ENCODE data around the gene A4GNT.

A4GNT gene

GRCh38 chr3:138114988-138115971, 16.9 kb downstream of the A4GNT start, which contains the start of gene DZIP1L:
Gene DZIP1L, minus strand, starts transcription at chr3:138115608. Its CDS starts 11,637 bp downstream, at chr3:138103971.
- Mint-ChIP-seq H3K36me3 (ENCODE audit: low read depth) (no peaks in the 10 kb centered on the region), H3K27ac (peak within 1 kb of the TSS; percentile 85 to 93 (median 90)), H3K9me3 (no peaks in the 10 kb centered on the region), H3K4me1 (peaks cover 36% of the 10 kb centered on the region), H3K4me3 (peak within 1 kb of the TSS; percentile 79 to 89 (median 85)), H3K27me3 (ENCODE audit: low read depth) (no peaks in the 10 kb centered on the region)
- peak; percentile 53 to 54 (median 54) for TF ChIP-seq CTCF (IDR thresholded peaks at IDR 0.05; ENCODE audit: unreplicated experiment in 3 of 3)

GRCh38 chr3:138114431-138114918, 17.7 kb downstream of the A4GNT start:
- peak overlapping the region; percentile 85 to 93 (median 90) for H3K27ac Mint-ChIP-seq
- H3K27me3 Mint-ChIP-seq (ENCODE audit: low read depth), result no peaks in the 10 kb centered on the region
- peak overlapping the region; percentile 79 to 89 (median 85) for H3K4me3 Mint-ChIP-seq
- H3K36me3 Mint-ChIP-seq (ENCODE audit: low read depth), result no peaks in the 10 kb centered on the region
- H3K9me3 Mint-ChIP-seq, result no peaks in the 10 kb centered on the region
- H3K4me1 Mint-ChIP-seq, result peaks cover 36% of the 10 kb centered on the region
- TF ChIP-seq CTCF (IDR thresholded peaks at IDR 0.05; ENCODE audit: unreplicated experiment in 3 of 3), result no peak

- peak overlapping the region; percentile 79 to 89 (median 85) for H3K4me3 Mint-ChIP-seq
- no peaks in the 10 kb centered on the region for H3K9me3 Mint-ChIP-seq
- H3K36me3 Mint-ChIP-seq (ENCODE audit: low read depth), result peaks cover 3% of the 10 kb centered on the region
- no peaks in the 10 kb centered on the region for H3K27me3 Mint-ChIP-seq (ENCODE audit: low read depth)
- H3K27ac Mint-ChIP-seq, result peak overlapping the region; percentile 85 to 93 (median 90)
- peaks cover 29% of the 10 kb centered on the region for H3K4me1 Mint-ChIP-seq
- TF ChIP-seq CTCF (IDR thresholded peaks at IDR 0.05; ENCODE audit: unreplicated experiment in 3 of 3), result no peak
Measured at GRCh38 chr3:138113326-138113725, 18.9 kb downstream of the A4GNT start.

GRCh38 chr3:138112362-138112761, 19.8 kb downstream of the A4GNT start:
- peak overlapping the region; percentile 7 to 64 (median 25) for H3K4me3 Mint-ChIP-seq
- peaks cover 5% of the 10 kb centered on the region for H3K36me3 Mint-ChIP-seq (ENCODE audit: low read depth)
- peak overlapping the region in 1 of 3 experiments; percentile 47 for H3K27ac Mint-ChIP-seq
- H3K27me3 Mint-ChIP-seq (ENCODE audit: low read depth), result no peaks in the 10 kb centered on the region
- H3K9me3 Mint-ChIP-seq, result no peaks in the 10 kb centered on the region
- no peak for TF ChIP-seq CTCF (IDR thresholded peaks at IDR 0.05; ENCODE audit: unreplicated experiment in 3 of 3)
- peaks cover 29% of the 10 kb centered on the region for H3K4me1 Mint-ChIP-seq

- no peak overlapping the region for H3K27ac Mint-ChIP-seq
- TF ChIP-seq CTCF (IDR thresholded peaks at IDR 0.05; ENCODE audit: unreplicated experiment in 3 of 3), result no peak
- H3K36me3 Mint-ChIP-seq (ENCODE audit: low read depth), result peaks cover 22% of the 10 kb centered on the region
- H3K27me3 Mint-ChIP-seq (ENCODE audit: low read depth), result no peaks in the 10 kb centered on the region
- no peak overlapping the region for H3K4me3 Mint-ChIP-seq
- H3K9me3 Mint-ChIP-seq, result no peaks in the 10 kb centered on the region
- H3K4me1 Mint-ChIP-seq, result no peaks in the 10 kb centered on the region
Measured at GRCh38 chr3:138105598-138105997, 26.6 kb downstream of the A4GNT start.

Data from nephron (organoid).